HG03039 (cell line): ENCODE data around the gene LSM2.
A peak's percentile ranks its signal among the peaks of the same experiment; 100 is the strongest.
"Not testable (repeated sequence)": the region's sequence is repeated elsewhere in the genome, so short reads cannot be mapped to it uniquely, and the experiment has no call there.

ENCODE experiments used
- ATAC-seq: cut with Tn5 transposase; IDR thresholded peaks from one replicate; pipeline ENCODE4 v1.9.1; 2021; ENCODE audit warnings: mild to moderate bottlenecking, moderate library complexity; ENCODE audit not compliant: unreplicated experiment

The LSM2 gene

DNA sequence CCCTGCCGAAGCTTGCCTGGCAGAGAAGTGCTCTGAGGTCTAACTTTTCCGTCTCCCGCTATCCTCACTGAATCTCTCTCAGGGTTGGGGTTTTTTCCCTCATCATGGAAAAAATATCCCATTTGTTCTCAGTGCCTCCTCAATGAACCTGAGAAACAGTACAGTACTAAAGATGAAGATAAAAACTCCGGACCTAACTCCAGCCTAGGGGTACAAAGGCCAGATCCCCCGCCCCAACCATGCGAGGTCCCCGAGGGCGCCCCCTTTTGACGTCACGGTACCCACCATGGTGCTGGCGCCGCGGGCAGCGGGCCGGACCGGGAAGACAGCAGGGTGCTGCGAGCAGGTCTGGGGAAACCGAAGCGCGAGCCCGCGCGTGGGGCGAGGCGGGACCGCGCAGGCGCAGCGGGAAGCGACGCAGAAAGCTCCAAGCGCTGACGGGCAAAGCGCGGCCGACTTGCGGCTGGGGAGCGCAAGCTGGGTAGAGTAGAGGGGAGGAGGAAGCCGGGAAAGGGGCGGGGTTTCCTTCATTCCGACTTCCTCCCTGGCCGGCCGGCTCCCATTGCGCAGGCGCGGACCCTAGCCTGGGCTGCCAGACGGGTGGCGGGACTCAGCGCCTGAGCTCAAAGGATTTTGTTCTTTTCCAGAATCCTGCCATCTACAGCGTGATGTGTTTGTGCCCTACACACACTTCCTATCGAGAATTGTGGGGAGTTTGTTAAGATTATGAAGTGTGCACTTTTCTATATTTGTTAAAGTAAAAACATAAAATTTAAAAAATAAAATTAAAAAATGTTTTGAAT, at the start of gene LSM2:
Gene LSM2 (minus strand): TSS at position 497 of the 803 bp plus-strand sequence. CDS start 209 bp downstream, at position 288.
- peak; percentile 86 for ATAC-seq

- not testable (repeated sequence) for ATAC-seq
Observed at GRCh38 chr6:31851980-31852718, 45.4 kb upstream of the LSM2 start.

- ATAC-seq: no peak
Observed at GRCh38 chr6:31851485-31851832, 44.7 kb upstream of the LSM2 start.

DNA sequence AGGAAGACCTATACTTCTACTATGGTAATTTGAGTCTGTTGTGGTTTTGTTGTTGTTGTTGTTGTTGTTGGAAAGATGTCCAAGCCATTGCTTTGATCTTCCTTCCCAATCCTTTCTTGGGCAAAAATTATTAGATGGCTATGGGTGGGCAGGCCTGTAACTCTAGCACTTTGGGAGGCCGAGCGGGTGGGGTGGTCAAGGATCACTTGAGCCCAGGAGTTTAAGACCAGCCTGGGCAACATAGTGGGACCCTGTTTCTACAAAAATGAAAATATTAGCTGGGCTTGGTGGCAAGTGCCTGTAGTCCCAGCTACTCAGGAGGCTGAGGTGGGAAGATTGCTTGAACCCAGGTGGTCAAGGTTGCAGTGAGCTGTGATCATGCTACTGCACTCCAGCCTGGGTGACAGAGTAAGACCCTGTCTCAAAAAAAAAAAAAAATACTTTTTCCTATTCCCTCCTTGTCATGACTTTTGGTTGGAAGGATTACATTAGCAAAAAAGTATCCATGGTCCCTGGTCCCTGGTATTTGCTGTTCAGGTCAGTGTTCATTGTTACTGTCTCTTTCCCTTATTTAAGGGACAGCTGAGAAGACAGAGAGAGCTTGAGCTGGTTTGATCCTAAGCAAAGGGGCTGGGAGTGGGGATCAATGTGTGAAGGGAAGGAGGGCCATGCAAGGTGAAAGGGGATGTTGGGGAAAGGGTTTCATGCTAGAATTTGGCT, 44.2 kb upstream of the LSM2 start:
- no peak for ATAC-seq

DNA sequence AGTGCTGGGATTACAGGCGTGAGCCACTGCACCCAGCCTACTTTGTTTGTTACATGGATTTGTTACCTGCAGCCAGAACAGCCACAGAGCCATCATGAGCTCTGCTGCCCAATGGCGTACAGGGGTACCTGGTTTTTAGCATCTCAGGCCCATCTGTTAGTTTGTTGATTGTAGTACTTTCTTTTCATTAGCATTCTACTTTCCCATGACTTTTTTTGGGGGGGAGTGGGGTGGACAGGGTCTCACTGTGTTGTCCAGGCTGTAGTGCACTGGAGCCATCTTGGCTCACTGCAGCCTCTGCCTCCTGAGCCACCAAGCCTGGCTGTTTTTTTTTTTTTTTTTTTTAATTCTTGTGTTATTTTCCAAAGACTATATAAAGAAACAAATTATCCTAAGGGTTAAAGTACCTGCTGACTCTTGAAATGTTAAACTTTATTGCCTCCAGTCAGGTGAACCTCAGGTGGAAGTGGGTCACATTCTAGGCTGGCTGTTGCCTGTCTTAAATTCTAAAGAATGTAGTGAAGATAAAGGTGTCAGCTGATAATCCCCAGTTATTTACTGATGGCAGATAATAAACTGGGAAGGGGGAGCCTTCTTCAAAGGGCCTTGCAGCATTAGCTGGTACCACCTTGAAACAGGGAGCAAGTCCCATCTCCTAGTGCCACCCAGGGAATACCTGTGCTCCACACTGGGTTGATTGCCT, 40.7 kb upstream of the LSM2 start:
- ATAC-seq: no peak

DNA sequence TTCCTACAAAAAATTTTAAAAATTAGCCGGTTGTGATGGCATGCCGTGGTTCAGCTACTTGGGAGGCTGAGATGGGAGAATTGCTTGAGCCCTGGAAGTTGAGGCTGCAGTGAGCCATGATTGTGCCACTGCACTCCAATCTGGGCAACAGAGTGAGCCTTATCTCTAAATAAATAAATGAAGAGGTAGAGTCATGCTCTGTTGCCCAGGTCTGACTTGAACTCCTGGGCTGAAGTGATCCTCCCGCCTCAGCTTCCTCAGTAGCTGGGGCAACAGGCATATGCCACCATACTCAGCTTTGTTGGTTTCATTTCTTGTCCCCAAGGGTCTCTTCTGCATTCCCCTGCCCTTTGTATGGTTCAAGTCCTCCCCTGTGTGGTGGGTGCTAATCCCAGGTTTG, 37.7 kb upstream of the LSM2 start:
- ATAC-seq: no peak

DNA sequence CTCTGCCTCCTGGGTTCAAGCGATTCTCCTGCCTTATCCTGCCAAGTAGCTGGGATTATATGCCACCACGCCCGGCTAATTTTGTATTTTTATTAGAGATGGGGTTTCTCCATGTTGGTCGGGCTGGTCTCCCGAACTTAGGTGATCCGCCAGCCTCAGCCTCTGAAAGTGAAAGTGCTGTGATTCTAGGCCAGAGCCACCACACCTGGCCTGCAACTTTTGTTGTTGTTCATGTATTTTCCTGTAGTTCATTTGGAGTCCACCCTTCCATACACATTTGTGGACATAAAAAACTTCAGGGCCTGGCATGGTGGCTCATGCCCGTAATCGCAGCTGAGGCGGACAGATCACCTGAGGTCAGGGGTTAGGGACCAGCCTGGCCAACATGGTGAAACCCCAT, 35.3 kb upstream of the LSM2 start:
- ATAC-seq: no peak

- not testable (repeated sequence) for ATAC-seq
Observed at GRCh38 chr6:31839779-31840126, 33.0 kb upstream of the LSM2 start.

DNA sequence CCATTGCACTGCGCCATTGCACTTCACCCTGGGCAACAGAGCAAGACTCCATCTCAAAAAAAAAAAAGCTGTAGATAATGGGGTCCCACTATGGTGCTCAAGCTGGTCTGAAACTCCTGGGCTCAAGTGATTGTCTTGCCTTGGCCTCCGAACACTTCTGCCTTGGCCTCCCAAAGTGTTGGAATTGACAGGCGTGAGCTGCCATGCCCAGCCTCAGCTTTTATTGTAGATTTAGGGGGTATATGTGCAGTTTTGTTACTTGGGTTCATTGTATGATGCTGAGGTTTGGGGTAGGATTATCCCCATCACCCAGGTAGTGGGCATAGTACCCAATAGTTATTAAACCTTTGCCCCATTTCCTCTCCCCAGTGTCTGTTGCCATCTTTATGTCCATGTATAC, 32.2 kb upstream of the LSM2 start:
- ATAC-seq: no peak

DNA sequence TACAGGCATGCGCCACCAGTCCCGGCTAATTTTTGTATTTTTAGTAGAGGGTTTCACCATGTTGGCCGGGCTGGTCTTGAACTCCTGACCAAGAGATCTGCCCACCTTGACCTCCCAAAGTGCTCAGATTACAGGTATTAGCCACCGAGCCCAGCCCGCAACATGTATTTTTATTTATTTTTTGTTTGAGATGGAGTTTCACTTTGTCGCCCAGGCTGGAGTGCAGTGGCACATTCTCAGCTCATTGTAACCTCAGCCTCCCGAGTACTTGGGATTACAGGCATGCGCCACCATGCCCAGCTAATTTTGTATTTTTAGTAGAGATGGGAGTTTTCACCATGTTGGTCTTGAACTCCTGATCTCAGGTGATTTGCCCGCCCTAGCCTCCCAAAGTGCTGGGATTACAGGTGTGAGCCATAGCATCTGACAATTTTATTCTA, 31.4 kb upstream of the LSM2 start:
- not testable (repeated sequence) for ATAC-seq

GRCh38 chr6:31837369-31838113, 30.8 kb upstream of the LSM2 start:
- ATAC-seq: no peak

GRCh38 chr6:31836474-31837368, 30.0 kb upstream of the LSM2 start:
- ATAC-seq: no peak

DNA sequence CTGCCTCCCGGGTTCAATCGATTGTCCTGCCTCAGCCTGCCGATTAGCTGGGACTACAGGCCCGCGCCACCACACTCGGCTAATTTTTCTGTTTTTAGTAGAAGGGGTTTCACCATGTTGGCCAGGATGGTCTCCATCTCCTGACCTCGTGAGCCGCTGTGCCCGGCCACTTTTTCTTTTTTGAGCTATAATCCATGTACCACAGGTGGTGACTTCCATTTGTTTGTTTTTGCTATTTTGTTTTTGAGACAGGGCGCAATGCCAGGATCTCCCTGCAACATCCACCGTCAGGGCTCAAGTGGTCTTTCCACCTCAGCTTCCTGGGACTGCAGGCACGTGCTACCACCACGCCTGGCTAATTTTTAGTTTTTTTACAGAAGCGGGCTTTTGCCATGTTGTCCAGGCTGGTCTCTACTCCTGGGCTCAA, 29.3 kb upstream of the LSM2 start:
- ATAC-seq: no peak

GRCh38 chr6:31834367-31835250, 27.8 kb upstream of the LSM2 start:
- no peak for ATAC-seq

DNA sequence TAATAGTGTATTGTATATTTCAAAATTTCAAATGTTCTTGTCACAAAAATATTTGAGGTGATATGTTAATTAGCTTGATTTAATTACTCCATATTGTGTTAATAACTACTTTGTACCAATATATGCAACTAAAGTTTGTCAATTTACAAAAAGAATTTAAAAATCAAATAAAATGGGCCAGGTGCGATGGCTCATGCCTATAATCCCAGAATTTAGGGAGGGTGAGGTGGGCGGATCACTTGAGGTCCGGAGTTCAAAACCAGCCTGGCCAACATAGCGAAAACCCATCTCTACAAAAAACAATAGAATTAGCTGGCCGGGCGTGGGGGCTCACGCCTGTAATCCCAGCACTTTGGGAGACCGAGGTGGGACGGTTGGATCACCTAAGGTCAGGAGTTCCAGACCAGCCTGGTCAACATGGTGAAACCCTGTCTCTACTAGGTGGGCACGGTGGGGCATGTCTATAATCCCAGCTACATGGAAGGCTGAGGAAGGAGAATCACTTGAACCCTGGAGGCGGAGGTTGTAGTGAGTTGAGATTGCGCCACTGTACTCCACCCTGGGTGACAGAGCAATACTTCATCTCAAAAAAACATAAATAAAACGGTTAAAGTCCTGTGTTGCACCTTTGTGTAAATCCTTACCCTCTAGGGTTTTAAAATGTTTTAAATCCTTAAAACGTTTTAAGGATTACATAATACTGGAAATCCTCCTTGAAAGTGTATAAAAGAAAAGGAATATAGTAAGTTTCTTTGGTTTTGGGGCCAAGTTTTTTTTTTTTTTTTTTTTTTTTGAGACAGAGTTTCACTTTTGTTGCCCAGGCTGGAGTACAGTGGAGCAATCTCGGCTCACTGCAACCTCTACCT, 24.8 kb upstream of the LSM2 start:
- no peak for ATAC-seq

- ATAC-seq: no peak
Observed at GRCh38 chr6:31830886-31831335, 24.1 kb upstream of the LSM2 start.

GRCh38 chr6:31829633-31830283, 23.0 kb upstream of the LSM2 start:
- ATAC-seq: no peak
